Measurements from ENCODE around the gene TMEM255B. TPM values are rescaled to one million over a fixed set of nuclear protein-coding genes. Genes with fewer than 3 reads are reported as not detected.

The TMEM255B gene
- total RNA-seq, 2 donors from 2014 or later, result 0.96 to 4.6 TPM

DNA sequence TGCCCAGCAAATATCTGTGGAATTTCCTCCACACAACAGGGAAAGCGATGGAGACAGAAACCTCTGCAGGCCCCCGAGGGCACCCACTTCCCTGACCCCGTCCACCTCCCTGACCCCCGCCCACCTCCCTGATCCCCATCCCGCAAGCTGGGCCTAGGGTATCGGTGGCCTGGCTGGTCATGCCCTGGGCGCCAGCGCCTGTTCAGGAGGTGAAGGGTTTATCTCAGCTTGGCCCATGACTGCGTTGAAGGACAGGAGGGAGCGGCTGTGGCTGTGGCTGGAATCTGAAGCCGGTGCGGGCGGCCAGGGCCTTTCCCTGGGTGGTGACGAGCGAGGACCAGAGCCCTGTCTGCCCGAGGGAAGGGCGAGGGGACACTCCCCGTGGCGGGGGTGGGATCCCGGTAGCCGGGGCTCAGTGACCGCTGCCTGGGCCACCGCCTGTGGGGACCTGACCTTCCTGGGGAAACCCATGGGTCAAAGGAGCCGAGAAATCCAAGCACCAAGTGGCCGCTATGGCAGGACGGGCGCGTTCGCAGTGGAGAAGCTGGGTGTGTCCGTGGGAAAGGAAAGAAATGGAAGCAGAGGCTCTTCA, 84.1 kb downstream of the TMEM255B start:
- Histone ChIP-seq H3K9me3 (no peaks in the 10 kb centered on the region), H3K27ac (no peak overlapping the region), H3K4me1 (replicated peaks) (peaks cover 11% of the 10 kb centered on the region), H3K36me3 (no peaks in the 10 kb centered on the region), H3K27me3 (replicated peaks; ENCODE audit: insufficient read depth) (peaks cover 4% of the 10 kb centered on the region), H3K4me3 (no peak overlapping the region)
- intact Hi-C loops (cut with DNase I), result no loop called here
- whole genome bisulfite sequencing, result 92% methylated on average over 30 of the region's 30 CpGs
- DNase-seq (ENCODE audit: low spot score), result no peak
- no peak for TF ChIP-seq POLR2A (IDR thresholded peaks at IDR 0.05)
- TF ChIP-seq POLR2AphosphoS5 (IDR thresholded peaks at IDR 0.05), result no peak
- TF ChIP-seq, protein P1, sequence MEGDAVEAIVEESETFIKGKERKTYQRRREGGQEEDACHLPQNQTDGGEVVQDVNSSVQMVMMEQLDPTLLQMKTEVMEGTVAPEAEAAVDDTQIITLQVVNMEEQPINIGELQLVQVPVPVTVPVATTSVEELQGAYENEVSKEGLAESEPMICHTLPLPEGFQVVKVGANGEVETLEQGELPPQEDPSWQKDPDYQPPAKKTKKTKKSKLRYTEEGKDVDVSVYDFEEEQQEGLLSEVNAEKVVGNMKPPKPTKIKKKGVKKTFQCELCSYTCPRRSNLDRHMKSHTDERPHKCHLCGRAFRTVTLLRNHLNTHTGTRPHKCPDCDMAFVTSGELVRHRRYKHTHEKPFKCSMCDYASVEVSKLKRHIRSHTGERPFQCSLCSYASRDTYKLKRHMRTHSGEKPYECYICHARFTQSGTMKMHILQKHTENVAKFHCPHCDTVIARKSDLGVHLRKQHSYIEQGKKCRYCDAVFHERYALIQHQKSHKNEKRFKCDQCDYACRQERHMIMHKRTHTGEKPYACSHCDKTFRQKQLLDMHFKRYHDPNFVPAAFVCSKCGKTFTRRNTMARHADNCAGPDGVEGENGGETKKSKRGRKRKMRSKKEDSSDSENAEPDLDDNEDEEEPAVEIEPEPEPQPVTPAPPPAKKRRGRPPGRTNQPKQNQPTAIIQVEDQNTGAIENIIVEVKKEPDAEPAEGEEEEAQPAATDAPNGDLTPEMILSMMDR (IDR thresholded peaks at IDR 0.05), result no peak

DNA sequence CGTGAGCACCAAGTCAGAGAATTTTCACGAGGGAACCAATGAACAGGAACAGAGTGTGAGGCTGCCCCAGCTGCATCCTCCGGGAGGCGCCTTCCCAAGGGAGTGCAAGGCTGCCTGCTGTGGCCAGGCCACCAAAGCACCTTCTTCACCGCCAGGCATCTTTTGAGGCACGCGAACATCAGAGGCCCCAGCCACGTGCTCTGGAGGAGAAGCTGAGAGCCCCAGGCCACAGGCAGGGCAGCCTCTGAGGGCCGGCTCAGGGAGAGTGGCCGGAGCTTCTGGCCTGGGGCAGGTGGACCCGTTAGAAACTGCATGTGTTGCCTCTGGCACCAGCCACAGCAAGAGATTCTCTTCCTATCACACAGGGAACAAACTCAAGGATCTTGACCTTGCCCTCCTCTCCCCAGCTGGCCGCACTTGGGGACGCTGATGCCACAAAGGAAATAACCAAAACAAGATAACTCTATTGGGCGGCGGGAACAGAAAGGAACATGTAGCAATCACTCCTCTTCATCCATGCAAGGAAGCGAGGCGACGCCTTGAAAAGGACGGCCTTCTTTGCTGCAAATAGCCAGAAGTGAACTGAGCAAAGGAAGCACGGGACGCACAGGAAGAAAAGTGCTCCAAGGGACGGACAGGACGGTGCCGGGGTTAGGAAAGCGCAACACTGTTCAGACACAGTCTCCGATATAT, 85.0 kb downstream of the TMEM255B start:
- no peaks in the 10 kb centered on the region for H3K36me3 ChIP-seq
- H3K9me3 ChIP-seq, result no peaks in the 10 kb centered on the region
- TF ChIP-seq, protein P1 (IDR thresholded peaks at IDR 0.05), result no peak
- TF ChIP-seq POLR2AphosphoS5 (IDR thresholded peaks at IDR 0.05), result no peak
- no peak for TF ChIP-seq POLR2A (IDR thresholded peaks at IDR 0.05)
- no peak overlapping the region for H3K4me3 ChIP-seq
- H3K4me1 ChIP-seq (replicated peaks), result peaks cover 3% of the 10 kb centered on the region
- no peak for DNase-seq (ENCODE audit: low spot score)
- no peaks in the 10 kb centered on the region for H3K27me3 ChIP-seq (replicated peaks; ENCODE audit: insufficient read depth)
- 81% methylated on average over 26 of the region's 26 CpGs for WGBS
- H3K27ac ChIP-seq, result no peak overlapping the region
- intact Hi-C loops (cut with DNase I), result no loop called here

DNA sequence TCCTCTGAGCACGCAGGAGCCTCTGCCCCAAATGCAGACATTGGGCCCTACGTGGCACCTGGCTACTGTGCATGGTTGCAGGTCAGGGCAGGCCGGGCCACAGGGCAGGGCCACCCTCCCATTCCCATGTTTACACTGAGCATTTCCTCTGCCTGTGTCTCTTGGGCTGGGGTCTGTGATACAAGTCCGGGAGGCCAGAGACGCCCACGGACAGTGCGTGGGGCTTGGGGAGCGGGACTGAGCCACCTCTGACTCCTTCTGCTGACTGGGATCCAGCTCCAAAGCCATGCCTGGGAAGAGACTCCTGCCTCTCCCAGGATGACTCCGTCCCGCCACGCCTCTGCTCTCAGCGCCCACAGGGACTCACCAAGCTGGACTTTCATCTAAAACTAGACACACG, 86.0 kb downstream of the TMEM255B start:
- Histone ChIP-seq H3K27ac (no peak overlapping the region), H3K36me3 (no peaks in the 10 kb centered on the region), H3K4me1 (replicated peaks) (no peaks in the 10 kb centered on the region), H3K4me3 (no peak overlapping the region), H3K27me3 (replicated peaks; ENCODE audit: insufficient read depth) (no peaks in the 10 kb centered on the region), H3K9me3 (no peaks in the 10 kb centered on the region)
- TF ChIP-seq, protein P1 (IDR thresholded peaks at IDR 0.05), result no peak
- no peak for TF ChIP-seq POLR2A (IDR thresholded peaks at IDR 0.05)
- TF ChIP-seq POLR2AphosphoS5 (IDR thresholded peaks at IDR 0.05), result no peak
- intact Hi-C loops (cut with DNase I), result no loop called here
- DNase-seq (ENCODE audit: low spot score), result no peak
- WGBS, result 82% methylated on average over 13 of the region's 13 CpGs

DNA sequence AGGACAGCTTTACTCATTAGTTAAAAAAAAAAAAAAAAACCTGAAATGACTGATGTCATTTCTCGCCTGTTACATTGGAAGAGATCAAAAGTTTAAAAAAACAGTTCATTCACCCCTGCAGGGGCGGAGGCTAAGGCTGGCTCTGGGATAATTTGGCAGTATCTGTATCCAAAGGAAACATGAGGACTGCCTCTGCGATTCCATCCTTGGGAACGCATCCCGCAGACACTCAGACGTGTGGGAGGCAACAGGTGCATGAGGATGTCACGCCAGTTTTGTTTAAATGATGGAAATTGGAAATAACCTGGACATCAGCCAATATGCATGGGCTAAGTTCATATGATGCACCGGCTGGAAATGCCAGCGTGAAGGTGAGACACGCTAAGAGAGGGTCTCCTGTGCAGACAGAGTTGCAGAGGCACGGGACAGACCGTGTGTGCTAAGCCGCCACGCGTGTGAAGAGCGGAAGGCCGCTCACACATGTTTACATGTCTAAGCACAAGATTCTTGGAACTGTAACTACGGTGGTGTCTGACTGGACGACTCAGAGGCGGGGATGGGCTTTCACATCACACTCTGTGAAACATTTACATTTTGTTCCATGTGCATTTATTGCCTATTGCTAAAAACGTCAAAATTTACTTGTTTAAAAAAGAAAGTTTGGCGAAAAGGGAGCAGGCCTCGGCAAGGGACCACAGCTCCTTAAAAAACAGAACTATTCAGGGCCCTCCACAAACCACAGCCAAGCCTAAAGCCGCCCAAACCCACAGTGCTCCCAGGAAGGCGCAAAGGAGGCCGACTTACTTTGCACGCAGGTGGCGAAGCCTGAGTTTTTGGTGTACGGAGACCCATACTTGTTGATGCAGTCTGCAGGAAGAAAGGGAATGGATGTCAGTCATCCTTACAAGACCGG, 87.0 kb downstream of the TMEM255B start:
- Histone ChIP-seq H3K4me1 (replicated peaks) (no peaks in the 10 kb centered on the region), H3K9me3 (no peaks in the 10 kb centered on the region), H3K36me3 (no peaks in the 10 kb centered on the region), H3K27me3 (replicated peaks; ENCODE audit: insufficient read depth) (no peaks in the 10 kb centered on the region), H3K27ac (no peak overlapping the region), H3K4me3 (no peak overlapping the region)
- 86% methylated on average over 30 of the region's 30 CpGs for WGBS
- TF ChIP-seq POLR2AphosphoS5 (IDR thresholded peaks at IDR 0.05) (no peak), POLR2A (IDR thresholded peaks at IDR 0.05) (no peak)
- TF ChIP-seq, protein P1 (IDR thresholded peaks at IDR 0.05), result no peak
- intact Hi-C loops (cut with DNase I), result no loop called here
- DNase-seq (ENCODE audit: low spot score), result no peak

Data from prostate gland (tissue), 2 donors.